OCI-LY7 (cell line): Measurements from ENCODE around the gene KRT12. TPM values are rescaled to one million over a fixed set of nuclear protein-coding genes. Genes with fewer than 3 reads are reported as not detected.
A peak's percentile ranks its signal among the peaks of the same experiment; 100 is the strongest.

ENCODE experiments used
- BruUV-seq: library from RNA; stranded (reverse); fragments of 400-500 nt; replicated peaks from 2 replicates; lab custom pipeline; 2021; lab: Mats Ljungman, UMichigan
- CTCF ChIA-PET: fragments of 300-600 bp; sonication (Branson Sonifier 250); formaldehyde crosslinking; loops from one replicate; lab custom pipeline; 2022; ENCODE audit warnings: antibody characterized with exemption; ENCODE audit not compliant: unreplicated experiment; lab: Charles Lee
- POLR2A ChIA-PET: fragments of 300-600 bp; sonication (Branson Sonifier 250); formaldehyde crosslinking; loops from one replicate; lab custom pipeline; 2022; ENCODE audit warnings: antibody characterized with exemption; lab: Charles Lee
- DNase-seq: peaks from one replicate; pipeline ENCODE4 v3.0.0-alpha.2; 2015; ENCODE audit warnings: low spot score
- H2AFZ ChIP-seq: fragments of 200-600 bp; sonication (generic), shearing (Covaris generic); 2 replicates; pipeline ENCODE4 v1.6.1; 2014; ENCODE audit warnings: mild to moderate bottlenecking, antibody characterized with exemption, low read length, moderate library complexity
- H3K27ac ChIP-seq: fragments of 200-600 bp; sonication (generic); 2 replicates; pipeline ENCODE4 v1.5.1; 2014; ENCODE audit warnings: mixed run types, low read depth, mild to moderate bottlenecking, moderate library complexity, low read length, inconsistent platforms; ENCODE audit not compliant: poor library complexity, severe bottlenecking
- H3K36me3 ChIP-seq: fragments of 200-600 bp; sonication (generic); 2 replicates; pipeline ENCODE4 v1.6.1; 2014; ENCODE audit warnings: mild to moderate bottlenecking, antibody characterized with exemption, low read length, moderate library complexity, mixed read lengths; ENCODE audit not compliant: insufficient read depth
- H3K4me1 ChIP-seq: fragments of 200-600 bp; sonication (generic); 2 replicates; pipeline ENCODE4 v1.5.1; 2014; ENCODE audit warnings: mild to moderate bottlenecking, low read length; ENCODE audit not compliant: insufficient read depth, poor library complexity, severe bottlenecking
- H3K4me2 ChIP-seq: fragments of 200-600 bp; sonication (generic); 2 replicates; pipeline ENCODE4 v1.6.1; 2014; ENCODE audit warnings: mild to moderate bottlenecking, low read length
- H3K4me3 ChIP-seq: fragments of 200-600 bp; sonication (generic); 2 replicates; pipeline ENCODE4 v1.5.1; 2014; ENCODE audit warnings: mild to moderate bottlenecking, low read depth, low read length; ENCODE audit not compliant: poor library complexity, severe bottlenecking
- H3K79me2 ChIP-seq: fragments of 200-600 bp; sonication (generic); 2 replicates; pipeline ENCODE4 v1.6.1; 2016; ENCODE audit warnings: low read depth, mild to moderate bottlenecking, low read length, moderate library complexity, mixed read lengths; ENCODE audit not compliant: insufficient read depth
- H3K9me2 ChIP-seq: fragments of 200-600 bp; sonication (generic); 2 replicates; pipeline ENCODE4 v1.6.1; 2016; ENCODE audit warnings: mild to moderate bottlenecking, low read length, mixed read lengths; ENCODE audit not compliant: insufficient read depth
- H3K9me3 ChIP-seq: fragments of 200-600 bp; sonication (generic); 2 replicates; pipeline ENCODE4 v1.6.1; 2014; ENCODE audit warnings: mild to moderate bottlenecking, mixed run types, low read length, mixed read lengths
- H4K20me1 ChIP-seq: fragments of 200-600 bp; sonication (generic); 2 replicates; pipeline ENCODE4 v1.6.1; 2014; ENCODE audit warnings: mild to moderate bottlenecking, antibody characterized with exemption, low read length, moderate library complexity, mixed read lengths; ENCODE audit not compliant: insufficient read depth
- EZH2phosphoT487 ChIP-seq: fragments of 200-600 bp; sonication (generic); IDR thresholded peaks from 2 replicates; pipeline ENCODE4 v1.6.1; 2018; ENCODE audit warnings: low read depth, borderline replicate concordance, mild to moderate bottlenecking, mixed run types, antibody characterized with exemption, low read length, moderate library complexity, mixed read lengths
- intact Hi-C: fragments of 100-400 bp; cut with micrococcal nuclease; formaldehyde crosslinking; loops from one replicate; pipeline ENCODE4 v1.10.0; 2022; ENCODE audit not compliant: unreplicated experiment
- total RNA-seq, 2 experiments: library from RNA; depleted of rRNA in 1 of 2; stranded (reverse); fragments of >200 nt in 1 of 2; shearing (Covaris generic) in 1 of 2; gene quantifications; 2 replicates each; pipeline ENCODE4 v1.2.3, GENCODE V29; 2014 to 2022
- TF ChIP-seq, protein P1 (sequence below): fragments of 200-600 bp; sonication (generic); conservative IDR thresholded peaks from 2 replicates; pipeline ENCODE4 v1.5.1; 2014; ENCODE audit warnings: mild to moderate bottlenecking, antibody characterized with exemption, low read length, moderate library complexity, mixed read lengths

KRT12 gene
- total RNA-seq, 2 experiments from 2014 or later = not detected

DNA sequence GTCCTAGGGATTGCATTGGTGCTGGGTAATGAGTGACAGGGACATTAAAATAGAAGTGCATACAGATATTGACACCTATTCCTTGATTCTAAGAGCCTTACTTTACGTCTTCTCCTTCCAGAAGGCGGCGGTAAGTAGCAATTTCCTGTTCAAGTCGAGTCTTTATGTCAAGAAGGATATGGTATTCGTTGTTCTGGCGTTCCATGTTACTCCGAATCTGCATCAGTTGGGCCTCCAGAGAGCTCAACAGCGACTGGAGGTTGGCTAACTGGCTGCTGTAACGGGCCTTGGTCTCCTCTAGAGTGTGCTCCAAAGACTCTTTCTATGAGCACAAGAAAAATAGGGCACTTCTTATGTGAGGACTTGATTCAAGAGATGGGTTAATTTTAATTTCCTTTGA is 11.0 kb upstream of the KRT12 start:
- no TSS peak for BruUV-seq
- H3K9me3 ChIP-seq = no peaks in the 10 kb centered on the region
- no peak overlapping the region for H3K4me3 ChIP-seq
- ChIA-PET CTCF (no interaction called here), POLR2A (interaction anchor here (0.7 kb wide), 1 partner anchor 78 kb away, joined by 3 read pairs; no protein-coding TSS in a partner anchor)
- H3K79me2 ChIP-seq = no peaks in the 10 kb centered on the region
- no peaks in the 10 kb centered on the region for H3K4me1 ChIP-seq
- no peak overlapping the region for H2AFZ ChIP-seq
- no peak overlapping the region for H3K4me2 ChIP-seq
- no peak for DNase-seq
- H3K27ac ChIP-seq = no peak overlapping the region
- H3K36me3 ChIP-seq = no peaks in the 10 kb centered on the region
- intact Hi-C loops = no loop called here
- H3K9me2 ChIP-seq = no peaks in the 10 kb centered on the region
- H4K20me1 ChIP-seq = no peaks in the 10 kb centered on the region
- TF ChIP-seq, protein P1, sequence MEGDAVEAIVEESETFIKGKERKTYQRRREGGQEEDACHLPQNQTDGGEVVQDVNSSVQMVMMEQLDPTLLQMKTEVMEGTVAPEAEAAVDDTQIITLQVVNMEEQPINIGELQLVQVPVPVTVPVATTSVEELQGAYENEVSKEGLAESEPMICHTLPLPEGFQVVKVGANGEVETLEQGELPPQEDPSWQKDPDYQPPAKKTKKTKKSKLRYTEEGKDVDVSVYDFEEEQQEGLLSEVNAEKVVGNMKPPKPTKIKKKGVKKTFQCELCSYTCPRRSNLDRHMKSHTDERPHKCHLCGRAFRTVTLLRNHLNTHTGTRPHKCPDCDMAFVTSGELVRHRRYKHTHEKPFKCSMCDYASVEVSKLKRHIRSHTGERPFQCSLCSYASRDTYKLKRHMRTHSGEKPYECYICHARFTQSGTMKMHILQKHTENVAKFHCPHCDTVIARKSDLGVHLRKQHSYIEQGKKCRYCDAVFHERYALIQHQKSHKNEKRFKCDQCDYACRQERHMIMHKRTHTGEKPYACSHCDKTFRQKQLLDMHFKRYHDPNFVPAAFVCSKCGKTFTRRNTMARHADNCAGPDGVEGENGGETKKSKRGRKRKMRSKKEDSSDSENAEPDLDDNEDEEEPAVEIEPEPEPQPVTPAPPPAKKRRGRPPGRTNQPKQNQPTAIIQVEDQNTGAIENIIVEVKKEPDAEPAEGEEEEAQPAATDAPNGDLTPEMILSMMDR = no peak
- TF ChIP-seq EZH2phosphoT487 = no peak

DNA sequence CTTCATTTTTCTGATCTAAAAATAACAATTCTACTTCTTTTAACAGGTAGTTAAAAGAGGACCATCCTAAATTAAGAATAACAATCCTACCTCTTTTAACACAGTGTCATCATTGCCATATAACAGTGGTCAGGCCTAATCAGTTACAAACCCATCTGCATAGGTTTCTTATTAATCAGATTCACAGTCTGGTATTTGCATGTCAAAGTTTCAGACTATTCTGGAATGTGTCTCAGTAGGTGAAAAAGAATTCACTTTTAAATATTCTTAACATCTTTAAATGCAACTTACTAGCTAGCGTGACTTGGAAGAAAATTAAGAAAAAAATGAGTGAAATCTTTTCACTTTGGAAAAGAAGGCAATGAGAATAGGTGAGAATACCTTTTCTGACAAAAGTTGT is 6.8 kb upstream of the KRT12 start:
- Histone ChIP-seq H3K9me2 (no peaks in the 10 kb centered on the region), H3K79me2 (no peaks in the 10 kb centered on the region), H3K4me2 (no peak overlapping the region), H3K9me3 (no peaks in the 10 kb centered on the region), H3K4me3 (no peak overlapping the region), H4K20me1 (no peaks in the 10 kb centered on the region), H3K4me1 (no peaks in the 10 kb centered on the region), H2AFZ (no peak overlapping the region), H3K36me3 (no peaks in the 10 kb centered on the region), H3K27ac (no peak overlapping the region)
- no peak for TF ChIP-seq EZH2phosphoT487
- TF ChIP-seq, protein P1 = no peak
- BruUV-seq = no TSS peak
- ChIA-PET CTCF (no interaction called here), POLR2A (no interaction called here)
- intact Hi-C loops = no loop called here
- DNase-seq = no peak

GRCh38 chr17:40873255-40873654 is 6.2 kb upstream of the KRT12 start:
- DNase-seq = no peak
- no peaks in the 10 kb centered on the region for H4K20me1 ChIP-seq
- no peaks in the 10 kb centered on the region for H3K79me2 ChIP-seq
- ChIA-PET POLR2A (no interaction called here), CTCF (no interaction called here)
- H3K27ac ChIP-seq = no peak overlapping the region
- H3K4me2 ChIP-seq = no peak overlapping the region
- TF ChIP-seq, protein P1 = peak; percentile 26; the same call in 1 of the 2 replicates
- TF ChIP-seq EZH2phosphoT487 = no peak
- H2AFZ ChIP-seq = no peak overlapping the region
- H3K9me3 ChIP-seq = no peaks in the 10 kb centered on the region
- no TSS peak for BruUV-seq
- no peaks in the 10 kb centered on the region for H3K36me3 ChIP-seq
- intact Hi-C loops = no loop called here
- no peaks in the 10 kb centered on the region for H3K9me2 ChIP-seq
- no peak overlapping the region for H3K4me3 ChIP-seq
- H3K4me1 ChIP-seq = no peaks in the 10 kb centered on the region
